H1 (cell line): ENCODE data around the gene HAO2.

Experiments used
- CEBPB ChIP-seq: IDR thresholded peaks from 2 replicates; pipeline ENCODE4 v1.6.1; 2012; ENCODE audit warnings: low read depth, low read length
- CTCF ChIP-seq, 3 experiments: IDR thresholded peaks; 1 replicate in 2 of 3; 2 replicates in 1 of 3; pipeline versions ENCODE4 v1.5.1 to v1.6.1; 2011; ENCODE audit warnings: low read length in 3 of 3, mild to moderate bottlenecking in 3 of 3, inconsistent platforms in 2 of 3, low read depth in 1 of 3, moderate library complexity in 1 of 3; ENCODE audit not compliant: insufficient read depth in 1 of 3; ENCODE audit errors: control extremely low read depth in 1 of 3
- EP300 ChIP-seq, 2 experiments: IDR thresholded peaks; 1 replicate in 1 of 2; 2 replicates in 1 of 2; pipeline ENCODE4 v1.6.1; 2011 to 2012; ENCODE audit warnings: low read depth in 2 of 2, low read length in 2 of 2, mild to moderate bottlenecking in 2 of 2, borderline replicate concordance in 1 of 2, inconsistent platforms in 1 of 2, moderate library complexity in 1 of 2
- EZH2 ChIP-seq: fragments of 200-600 bp; sonication (generic); IDR thresholded peaks from 2 replicates; pipeline ENCODE4 v1.7.1; 2012; ENCODE audit warnings: low read depth, mild to moderate bottlenecking, moderate library complexity, low read length, inconsistent platforms; ENCODE audit not compliant: severe bottlenecking
- JUN ChIP-seq: IDR thresholded peaks from 2 replicates; pipeline ENCODE4 v1.6.1; 2011; ENCODE audit warnings: low read depth, mild to moderate bottlenecking, improper control_type of control experiment, low read length
- POLR2A ChIP-seq, 2 experiments: IDR thresholded peaks; 1 replicate in 1 of 2; 2 replicates in 1 of 2; pipeline ENCODE4 v1.6.1; 2011; ENCODE audit warnings: low read depth in 2 of 2, low read length in 2 of 2, mild to moderate bottlenecking in 2 of 2; ENCODE audit errors: control extremely low read depth in 1 of 2
- SUZ12 ChIP-seq: fragments of 200-600 bp; sonication (generic); IDR thresholded peaks from 2 replicates; pipeline ENCODE4 v1.6.1; 2012; ENCODE audit warnings: mild to moderate bottlenecking, inconsistent platforms, low read length, moderate library complexity, mixed read lengths

- TF ChIP-seq CTCF (IDR thresholded peaks at IDR 0.05; ENCODE audit: control extremely low read depth in 1 of 3, insufficient read depth in 1 of 3, low read depth in 1 of 3, low read length in 3 of 3) (no peak), SUZ12 (no peak), EZH2 (no peak), POLR2A (IDR thresholded peaks at IDR 0.05; ENCODE audit: control extremely low read depth in 1 of 2, low read depth in 2 of 2, low read length in 2 of 2) (no peak), CEBPB (no peak), JUN (no peak), EP300 (IDR thresholded peaks at IDR 0.05; ENCODE audit: borderline replicate concordance in 1 of 2, low read depth in 2 of 2, low read length in 2 of 2) (no peak)
These were observed 42.4 kb downstream of the HAO2 start for GRCh38 chr1:119410961-119411360.
